Measurements from ENCODE around the gene SNRPA1.
A peak's percentile ranks its signal among the peaks of the same experiment; 100 is the strongest.

Gene SNRPA1

GRCh38 chr15:101318147-101318819 is 23.2 kb upstream of the SNRPA1 start:
- no peak for DNase-seq

DNA sequence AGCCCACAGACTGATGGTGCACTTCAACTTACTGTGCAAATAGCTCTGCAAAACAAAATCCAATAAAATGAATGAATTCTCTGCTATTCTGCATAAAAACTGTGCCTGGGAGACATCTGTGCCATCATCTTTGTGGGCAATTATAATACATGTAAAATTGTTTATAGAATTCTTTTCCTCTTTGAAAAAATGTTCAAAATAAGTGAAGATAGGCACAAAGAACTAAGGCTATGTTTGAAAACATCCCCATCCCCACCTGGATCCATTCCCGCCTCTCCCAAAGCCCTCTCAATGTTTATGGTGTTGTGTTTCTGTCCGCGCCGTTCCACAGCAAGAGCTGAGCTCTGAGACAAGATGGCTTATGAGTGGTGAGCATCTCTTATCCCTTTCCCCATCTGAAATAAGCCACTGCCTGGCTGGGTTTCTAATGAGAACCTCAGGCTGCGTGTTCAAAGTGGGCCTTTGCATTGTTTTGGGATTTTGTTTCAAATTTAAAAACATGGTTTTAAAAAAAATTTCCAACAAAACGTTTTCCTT is 22.4 kb upstream of the SNRPA1 start:
- no peak for DNase-seq

GRCh38 chr15:101316529-101316928 is 21.5 kb upstream of the SNRPA1 start:
- DNase-seq, result no peak

- no peak for DNase-seq
Observed at GRCh38 chr15:101315736-101316135, 20.7 kb upstream of the SNRPA1 start.

DNA sequence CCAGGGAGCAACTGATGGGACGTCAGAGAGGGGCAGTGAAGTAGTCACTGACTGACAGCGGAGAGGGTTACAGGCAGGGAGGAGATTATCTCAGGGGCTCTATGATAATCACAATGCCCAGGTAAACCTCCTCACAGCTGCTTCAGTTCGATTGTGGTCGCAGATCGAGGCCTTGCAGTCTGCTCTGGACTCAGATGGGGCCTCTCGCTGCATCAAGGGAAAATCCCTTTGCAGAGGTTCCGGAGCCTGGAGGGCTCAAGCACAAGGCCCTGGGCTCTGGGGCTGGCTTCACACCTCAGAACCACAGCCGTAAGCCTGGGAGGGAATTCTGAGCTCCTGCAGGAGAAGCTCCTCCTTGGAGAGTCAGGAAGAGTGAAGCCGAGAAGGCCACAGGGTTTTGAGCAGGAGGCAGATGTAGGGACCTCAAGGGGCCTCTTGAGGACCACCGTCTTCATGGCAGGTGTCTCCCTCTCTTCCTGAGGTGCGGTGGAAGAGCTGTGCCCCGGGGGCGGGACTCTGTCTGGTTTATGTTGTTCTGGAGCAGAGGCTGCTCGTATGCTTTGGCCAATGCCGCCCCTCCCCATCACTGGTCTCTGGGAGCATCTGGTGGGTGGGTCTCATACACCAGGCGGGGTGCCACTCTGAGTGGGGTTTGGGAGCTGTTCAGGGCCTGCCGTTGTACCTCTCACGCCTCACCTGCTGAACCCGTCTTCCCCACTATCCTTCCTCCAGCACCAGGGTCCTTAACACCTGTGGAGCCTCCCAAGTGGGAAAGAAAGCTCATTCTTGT is 19.5 kb upstream of the SNRPA1 start:
- no peak for DNase-seq

- no peak for DNase-seq
Observed at GRCh38 chr15:101313041-101313761, 18.2 kb upstream of the SNRPA1 start.

GRCh38 chr15:101310508-101310907 is 15.5 kb upstream of the SNRPA1 start:
- DNase-seq, result no peak

DNA sequence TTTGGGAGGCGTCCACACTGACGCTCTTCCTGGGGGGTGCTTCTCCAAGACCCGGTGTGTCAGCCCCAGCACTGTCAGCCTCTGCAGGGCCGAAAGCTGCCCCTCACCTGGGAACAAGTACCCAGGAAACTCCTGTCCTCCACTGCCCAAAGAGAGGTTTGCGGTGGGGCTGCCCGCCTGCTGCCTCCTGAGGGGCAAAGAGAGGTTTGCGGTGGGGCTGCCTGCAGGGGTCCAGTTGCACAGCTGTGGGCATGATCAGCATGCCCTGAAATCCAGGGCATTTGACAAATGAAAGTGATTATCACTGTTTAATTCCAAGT is 15.1 kb upstream of the SNRPA1 start:
- no peak for DNase-seq

DNA sequence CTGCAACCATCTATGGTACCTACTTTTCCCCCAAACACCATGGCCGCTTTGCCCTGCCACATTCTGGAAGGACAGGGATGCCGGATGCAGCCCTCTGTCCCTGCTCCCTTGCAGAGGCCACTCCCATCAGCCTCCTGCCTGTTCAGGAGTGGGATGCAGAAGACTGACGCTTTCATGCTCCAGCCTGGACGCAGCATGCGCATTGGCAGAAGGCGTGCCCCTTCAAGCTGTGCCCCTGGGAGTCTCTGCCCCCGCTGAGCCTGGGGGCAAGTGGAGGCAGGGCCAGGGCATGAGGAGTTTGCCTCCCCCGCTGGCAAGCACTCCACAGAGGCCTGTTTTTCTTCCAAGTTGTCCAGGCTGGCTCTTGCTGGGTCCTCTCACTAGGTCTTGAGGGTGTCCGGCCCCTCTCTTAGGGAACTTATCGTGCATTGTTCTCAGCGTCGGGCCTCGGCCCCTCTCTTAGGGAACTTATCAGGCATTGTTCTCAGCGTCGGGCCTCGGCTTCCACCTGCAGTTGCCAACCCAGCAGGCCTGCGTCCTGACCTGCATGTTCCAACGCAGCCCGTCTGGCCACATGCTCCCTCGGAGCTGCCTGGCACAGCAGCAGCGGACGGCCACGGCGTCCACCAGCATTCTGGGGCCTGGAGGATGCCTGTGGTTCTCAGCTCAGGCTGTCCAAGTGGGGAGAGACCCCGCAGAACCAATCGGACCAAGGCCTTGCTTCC is 14.6 kb upstream of the SNRPA1 start:
- no peak for DNase-seq

DNA sequence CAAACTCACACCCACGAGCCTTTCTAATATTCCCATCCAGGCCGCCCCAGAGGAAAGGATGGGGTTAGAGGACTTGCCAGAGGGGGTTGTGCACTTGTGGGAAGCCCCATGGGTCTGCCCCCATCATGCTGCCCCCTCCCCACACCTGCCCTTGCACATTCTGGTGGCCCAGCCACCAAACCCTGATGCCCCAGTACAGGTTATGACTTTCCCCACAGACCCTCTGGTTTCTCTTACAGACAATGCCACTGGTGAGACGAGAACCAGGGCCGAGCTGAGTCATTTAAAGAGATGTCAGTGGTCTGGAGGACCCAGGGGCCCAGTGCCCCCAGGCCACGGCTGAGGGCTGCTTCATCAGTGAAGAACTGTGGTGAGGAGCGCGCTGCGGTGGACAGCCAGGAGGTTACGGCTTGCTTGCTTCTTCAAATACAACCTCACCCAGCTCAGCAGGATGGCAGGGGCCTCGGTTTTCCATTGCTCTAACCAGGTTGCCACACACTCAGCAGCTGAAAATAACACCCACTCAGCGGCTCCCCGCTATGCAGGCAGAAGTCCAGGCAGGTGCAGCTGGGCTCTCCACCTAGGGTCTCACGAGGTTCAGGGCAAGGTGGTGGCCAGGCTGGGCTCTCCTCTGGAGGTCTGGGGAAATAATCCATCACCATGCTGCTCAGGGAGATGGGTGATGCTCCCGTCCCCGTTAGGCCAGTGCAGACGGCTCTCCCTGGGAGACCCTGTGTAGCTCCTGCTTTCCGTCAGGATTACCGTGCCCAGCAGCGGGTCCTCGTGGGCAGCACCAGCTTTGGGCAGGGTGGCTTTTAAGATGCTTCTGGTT is 13.8 kb upstream of the SNRPA1 start:
- DNase-seq, result no peak

- no peak for DNase-seq
Observed at GRCh38 chr15:101307897-101308603, 13.0 kb upstream of the SNRPA1 start.

DNA sequence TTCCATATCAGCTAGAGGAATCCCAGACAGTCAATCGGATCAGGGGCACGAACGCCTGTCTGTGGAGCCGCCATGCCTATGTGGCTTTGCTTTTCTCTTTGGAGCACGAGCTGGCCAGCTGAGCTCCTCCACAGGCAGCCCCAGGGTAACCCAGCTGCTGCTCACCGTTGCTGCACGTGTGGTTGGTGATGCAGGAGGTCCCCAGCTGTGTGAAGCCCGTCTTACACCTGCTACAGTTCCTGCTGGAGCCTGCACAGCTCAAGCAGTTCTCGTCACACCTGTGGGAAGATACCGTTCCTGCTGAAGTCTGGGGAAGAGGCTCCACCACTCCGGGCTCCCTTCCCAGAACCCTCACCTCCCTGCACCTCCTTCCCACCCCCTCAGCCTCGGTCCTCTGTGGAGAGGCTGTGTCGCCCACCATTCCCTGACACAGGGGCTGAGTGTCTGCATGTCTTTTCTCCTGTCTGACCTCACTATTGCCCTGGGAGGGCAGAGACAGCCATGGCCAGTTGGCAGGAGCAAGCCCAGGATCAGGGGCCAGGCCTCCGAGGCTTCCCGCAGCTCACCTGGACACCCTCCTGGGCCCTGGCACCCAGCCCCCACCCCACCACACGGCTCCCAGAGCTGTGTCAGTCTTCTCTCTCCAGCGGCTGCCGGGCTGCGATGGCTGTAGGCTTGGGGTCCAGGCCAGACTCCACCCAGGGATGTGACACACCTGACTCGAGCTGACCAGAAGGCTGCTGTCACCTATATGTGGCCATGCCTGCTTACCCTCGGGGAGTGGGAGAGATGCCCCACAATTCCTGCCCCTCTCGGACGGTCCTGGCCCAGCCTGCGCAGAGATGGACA is 12.2 kb upstream of the SNRPA1 start:
- DNase-seq, result no peak

DNA sequence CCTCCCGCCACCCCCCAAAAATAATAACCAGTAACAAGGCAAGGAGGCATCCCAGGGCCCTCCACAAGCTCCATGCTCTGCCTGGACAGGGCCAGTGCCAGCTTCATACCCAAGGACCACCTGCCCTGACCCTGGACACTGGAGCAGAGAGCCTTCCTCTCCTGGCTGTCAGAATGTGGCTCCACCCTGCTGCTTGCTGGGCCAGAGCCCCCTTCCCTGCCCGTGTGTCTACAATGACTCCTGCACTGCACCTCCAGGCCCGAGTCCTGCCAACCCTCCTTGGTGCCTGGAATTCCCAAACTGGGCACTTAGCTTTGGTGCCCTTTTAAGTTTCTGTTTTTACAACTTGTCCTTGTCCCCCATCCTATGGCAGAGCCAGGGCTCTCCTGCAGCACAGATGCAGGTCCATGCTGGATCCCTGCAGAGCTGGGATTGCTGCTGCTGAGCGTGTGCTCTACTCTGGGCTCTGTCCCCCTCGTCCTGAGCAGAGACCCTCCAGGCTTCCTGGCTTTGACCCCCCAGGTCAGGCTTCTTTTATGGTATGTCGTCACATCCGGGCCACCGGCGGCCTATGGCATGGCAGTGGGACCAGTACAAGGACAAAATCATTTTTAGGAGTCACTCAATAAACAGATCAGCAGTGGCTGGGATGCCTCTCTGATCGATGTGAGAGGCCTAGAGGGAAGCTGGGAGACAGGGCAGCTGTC is 11.4 kb upstream of the SNRPA1 start:
- no peak for DNase-seq

- no peak for DNase-seq
Observed at GRCh38 chr15:101305820-101306255, 10.8 kb upstream of the SNRPA1 start.

GRCh38 chr15:101303408-101303807 is 8.4 kb upstream of the SNRPA1 start:
- no peak for DNase-seq

DNA sequence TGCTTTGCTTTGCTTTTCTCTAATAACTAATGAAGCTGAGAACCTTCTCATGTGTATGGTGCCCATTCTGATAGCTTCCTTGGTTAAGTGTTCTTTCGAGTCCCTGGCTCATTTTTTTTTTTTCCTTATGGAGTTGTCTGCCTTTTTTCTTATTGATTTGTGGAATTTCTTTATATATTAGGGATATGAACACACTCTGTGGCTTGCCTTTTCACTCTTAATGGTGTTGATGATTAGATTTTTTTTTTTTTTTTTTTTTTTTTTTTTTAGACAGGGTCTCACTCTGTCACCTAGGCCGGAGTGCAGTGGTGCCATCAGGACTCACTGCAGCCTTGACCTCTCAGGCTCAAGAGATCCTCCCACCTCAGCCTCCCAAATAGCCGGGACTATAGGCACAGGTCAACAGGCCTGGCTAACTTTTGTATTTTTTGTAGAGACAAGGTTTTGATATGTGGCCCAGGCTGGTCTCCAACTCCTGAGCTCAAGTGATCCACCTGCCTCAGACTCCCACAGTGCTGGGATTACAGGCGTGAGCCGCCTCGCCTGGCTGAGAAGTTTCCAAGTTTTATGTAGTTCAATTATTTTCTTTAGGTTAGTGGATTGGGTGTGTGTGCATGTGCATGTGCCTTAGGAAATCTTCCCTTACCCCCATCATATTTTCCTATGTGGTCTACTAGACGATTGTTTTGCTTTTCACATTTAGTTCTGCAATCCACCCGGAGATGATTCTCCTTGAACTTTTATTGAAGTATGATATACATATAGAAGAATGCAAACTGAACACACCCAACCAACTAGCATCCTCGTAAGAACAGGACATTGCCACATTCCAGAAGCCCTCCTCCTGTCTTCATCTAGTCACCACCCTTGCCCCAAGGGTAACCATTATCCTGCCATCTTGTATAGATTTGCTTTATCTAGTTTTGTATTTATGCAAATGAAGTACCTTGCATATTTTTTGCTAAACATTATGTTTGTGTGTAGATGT is 1.7 kb upstream of the SNRPA1 start:
- peak; percentile 50 for DNase-seq

DNA sequence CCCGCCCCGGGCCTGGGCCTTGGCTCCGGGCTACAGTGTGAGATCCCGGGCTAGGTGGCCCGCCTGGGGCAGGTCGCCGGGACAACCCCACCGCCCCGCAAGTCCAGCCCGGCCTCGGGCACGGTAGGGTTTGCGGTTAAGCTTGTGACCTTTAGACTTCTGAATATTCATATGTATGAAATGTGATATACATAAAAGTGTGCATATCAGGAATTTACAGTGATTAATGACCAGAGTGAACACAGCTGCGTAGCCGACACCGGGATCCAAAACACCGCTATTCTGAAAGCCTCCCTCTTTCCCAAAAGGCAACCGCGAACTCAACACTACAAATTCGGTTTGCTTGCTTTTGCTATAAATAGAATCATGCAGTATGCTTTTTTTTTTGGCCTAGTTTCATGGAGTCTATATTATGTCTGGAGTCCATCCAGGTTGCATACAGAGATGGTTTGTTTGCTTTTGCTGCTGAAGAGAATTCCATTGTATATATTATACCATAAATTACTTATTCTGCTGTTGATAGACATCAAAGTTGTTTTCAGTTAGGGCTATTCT is 636 bp upstream of the SNRPA1 start:
- DNase-seq, result peak; percentile 11

DNA sequence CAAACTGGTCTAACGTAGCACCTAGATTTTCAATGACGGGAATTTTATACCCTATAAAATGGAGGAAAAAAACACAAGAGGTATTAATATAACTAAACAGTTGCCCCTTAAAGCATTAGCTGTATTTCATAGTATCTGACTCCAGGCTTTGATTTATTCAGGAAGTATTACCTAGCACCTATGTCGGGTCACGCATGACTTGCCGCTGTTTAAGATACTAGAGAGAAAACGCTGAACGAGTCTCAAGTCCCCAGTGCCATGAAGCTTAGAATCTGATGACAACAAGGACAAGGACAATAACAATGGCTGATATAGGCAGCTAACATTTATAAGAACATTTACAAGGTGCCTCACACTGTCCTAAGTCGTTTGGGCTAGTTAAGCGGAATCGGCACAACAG is 1.9 kb downstream of the SNRPA1 start:
- DNase-seq, result no peak
